Right lobe of liver (tissue), 6 donors: ENCODE data around the gene PTPRD. TPM values are rescaled to one million over a fixed set of nuclear protein-coding genes. Genes with fewer than 3 reads are reported as not detected.

Experiments used
- ATAC-seq, 4 donors: fragments of 200-7000 bp; cut with Tn5 transposase; one replicate each; pipeline ENCODE4 v1.9.1; 2020; ENCODE audit warnings: mild to moderate bottlenecking in 4 of 4, moderate library complexity in 4 of 4
- DNase-seq, 3 donors: peaks; one replicate each; pipeline ENCODE4 v3.0.0-alpha.2; 2020
- H3K27ac ChIP-seq, 3 donors: fragments of 200-600 bp; one replicate each; pipeline ENCODE4 v1.8.0; 2022
- H3K27me3 ChIP-seq, 2 donors: fragments of 200-600 bp; one replicate each; pipeline ENCODE4 v1.8.0; 2022
- H3K36me3 ChIP-seq, 4 donors: fragments of 200-600 bp; sonication (generic) in 1 of 4; one replicate each; pipeline versions ENCODE4 v1.5.1 to v1.8.0; 2017 to 2022; ENCODE audit warnings: control low read depth in 1 of 4
- H3K4me1 ChIP-seq, 4 donors: fragments of 200-600 bp; sonication (generic) in 1 of 4; one replicate each; pipeline versions ENCODE4 v1.5.1 to v1.8.0; 2017 to 2022; ENCODE audit warnings: control low read depth in 1 of 4
- H3K4me3 ChIP-seq, 3 donors: fragments of 200-600 bp; one replicate each; pipeline ENCODE4 v1.8.0; 2022
- H3K9me3 ChIP-seq, 4 donors: fragments of 200-600 bp; sonication (generic) in 1 of 4; one replicate each; pipeline versions ENCODE4 v1.5.1 to v1.8.0; 2017 to 2022; ENCODE audit warnings: control low read depth in 1 of 4
- CTCF ChIP-seq, 4 donors: fragments of 200-600 bp in 3 of 4; fragments of 450-650 bp in 1 of 4; IDR thresholded peaks; one replicate each; pipeline versions ENCODE4 v1.5.1 to v1.8.0; 2016 to 2022; ENCODE audit warnings: antibody characterized with exemption in 4 of 4, mild to moderate bottlenecking in 2 of 4
- POLR2A ChIP-seq: fragments of 450-650 bp; IDR thresholded peaks from one replicate; pipeline ENCODE4 v1.6.1; 2017; ENCODE audit warnings: antibody characterized with exemption, mild to moderate bottlenecking
- WGBS: methylation state at CpG from one replicate; pipeline ENCODE4 v1.1.6; 2018; ENCODE audit warnings: low coverage, low lambda C conversion rate; ENCODE audit not compliant: insufficient coverage; ENCODE audit errors: missing lambda C conversion rate; 5-methylcytosine and 5-hydroxymethylcytosine counted together
- intact Hi-C, 2 donors: fragments of 100-400 bp; cut with DNase I; formaldehyde crosslinking; loops; one replicate each; pipeline versions ENCODE4 v1.11.2 to v1.14.1; 2022
- total RNA-seq, 6 experiments: library from RNA; depleted of rRNA in 2 of 6; stranded (reverse); fragments of >200 nt in 2 of 6; fragmentation: NEBNext Ultra II Directional in 3 of 6; extraction: Animal tissue kit (Norgen Biotek cat#: 25700) in 3 of 6; gene quantifications; one replicate each; pipeline versions ENCODE4 v1.1.0 to v1.2.4, GENCODE V29; 2016 to 2023
- donor health status: DM: no; HTN: yes; CAD: no.
- donor health status: DM: no; HTN: no; CAD: no.
- donor health status: DM: no; HTN: no; CAD: no.
- donor health status: DM: no; HTN: yes; CAD: no.
- donor health status: DM: no; HTN: yes; CAD: no.

Gene PTPRD
- total RNA-seq, 6 experiments from 2014 or later = 5.4 to 29.8 (median 13.9) TPM

DNA sequence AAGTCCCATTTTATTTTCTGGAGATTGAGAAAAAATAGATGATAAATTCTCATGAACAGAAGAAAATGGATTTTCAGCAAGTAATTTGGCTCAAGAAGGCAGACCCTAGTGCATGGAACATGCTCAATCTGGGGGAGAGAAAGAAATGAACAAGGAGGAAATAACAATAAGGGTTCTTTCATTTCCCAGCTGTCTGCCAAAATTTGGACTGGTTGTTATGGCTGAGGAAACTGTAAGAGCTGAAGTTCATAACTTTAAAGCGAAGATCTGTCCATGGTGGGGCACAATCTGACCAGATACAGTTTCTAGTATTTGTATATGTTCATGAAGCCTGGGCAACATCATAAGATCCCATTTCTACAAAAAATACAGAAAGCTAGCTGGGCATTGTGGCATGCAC lies 1426.7 kb downstream of the PTPRD start:
- TF ChIP-seq POLR2A (no peak), CTCF (IDR thresholded peaks at IDR 0.05) (no peak)
- Histone ChIP-seq H3K27me3 (no peaks in the 10 kb centered on the region), H3K9me3 (no peaks in the 10 kb centered on the region), H3K27ac (no peak overlapping the region), H3K36me3 (no peaks in the 10 kb centered on the region), H3K4me1 (no peaks in the 10 kb centered on the region), H3K4me3 (no peak overlapping the region)
- intact Hi-C loops = no loop called here
- ATAC-seq (no peak), DNase-seq (no peak)
- 20% methylated on average over 1 of the region's 1 CpG for WGBS

GRCh38 chr9:9182431-9182830 lies 1430.4 kb downstream of the PTPRD start:
- Histone ChIP-seq H3K9me3 (no peaks in the 10 kb centered on the region), H3K36me3 (no peaks in the 10 kb centered on the region), H3K4me3 (no peak overlapping the region), H3K27ac (no peak overlapping the region), H3K27me3 (no peaks in the 10 kb centered on the region), H3K4me1 (no peaks in the 10 kb centered on the region)
- WGBS = 37% methylated on average over 2 of the region's 2 CpGs
- intact Hi-C loops = no loop called here
- TF ChIP-seq CTCF (IDR thresholded peaks at IDR 0.05) = no peak
- TF ChIP-seq POLR2A = no peak
- DNase-seq (no peak), ATAC-seq (no peak)

DNA sequence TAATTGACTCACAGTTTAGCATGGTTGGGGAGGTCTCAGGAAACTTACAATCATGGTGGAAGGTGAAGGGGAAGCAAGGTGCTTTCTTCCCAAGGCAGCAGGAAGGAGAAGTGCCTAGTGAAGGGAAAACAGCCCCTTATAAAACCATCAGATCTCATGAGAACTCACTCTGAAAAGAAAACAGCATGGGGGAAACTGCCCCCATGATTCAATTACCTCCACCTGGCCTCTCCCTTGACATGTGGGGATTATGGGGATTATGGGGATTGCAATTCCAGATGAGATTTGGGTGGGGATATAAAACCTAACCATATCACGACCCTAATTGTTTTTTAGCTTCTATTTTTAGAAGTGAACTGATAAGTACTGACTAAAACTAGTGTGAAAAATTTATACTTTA lies 1435.7 kb downstream of the PTPRD start:
- no peaks in the 10 kb centered on the region for H3K36me3 ChIP-seq
- intact Hi-C loops = no loop called here
- 11% methylated on average over 1 of the region's 1 CpG for WGBS
- ATAC-seq (no peak), DNase-seq (no peak)
- no peaks in the 10 kb centered on the region for H3K4me1 ChIP-seq
- TF ChIP-seq CTCF (IDR thresholded peaks at IDR 0.05) (no peak), POLR2A (no peak)
- H3K9me3 ChIP-seq = no peaks in the 10 kb centered on the region
- H3K4me3 ChIP-seq = no peak overlapping the region
- no peak overlapping the region for H3K27ac ChIP-seq
- H3K27me3 ChIP-seq = no peaks in the 10 kb centered on the region

DNA sequence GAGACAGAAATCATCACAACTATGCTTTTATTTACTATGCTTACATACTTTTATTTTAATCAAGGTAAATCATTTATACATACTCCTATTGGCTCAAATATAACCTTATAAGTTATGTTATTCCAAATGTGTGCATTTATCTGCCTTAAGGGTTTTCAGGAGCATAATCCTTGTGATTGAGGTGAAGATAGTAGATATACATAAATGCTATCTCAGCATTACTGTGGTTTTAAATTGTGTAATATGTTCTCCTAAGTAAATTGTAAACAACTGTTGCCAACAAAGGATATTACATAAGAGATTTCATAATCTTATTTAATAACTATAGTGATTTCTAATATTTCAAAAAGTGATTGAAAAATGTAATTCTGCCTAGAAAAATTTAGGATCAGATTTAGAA lies 1438.4 kb downstream of the PTPRD start:
- DNase-seq (no peak), ATAC-seq (no peak)
- Histone ChIP-seq H3K4me3 (no peak overlapping the region), H3K4me1 (no peaks in the 10 kb centered on the region), H3K27ac (no peak overlapping the region), H3K27me3 (no peaks in the 10 kb centered on the region), H3K9me3 (no peaks in the 10 kb centered on the region), H3K36me3 (no peaks in the 10 kb centered on the region)
- TF ChIP-seq CTCF (IDR thresholded peaks at IDR 0.05) (no peak), POLR2A (no peak)
- intact Hi-C loops = no loop called here

GRCh38 chr9:9173264-9173663 lies 1439.5 kb downstream of the PTPRD start:
- Histone ChIP-seq H3K27me3 (no peaks in the 10 kb centered on the region), H3K9me3 (no peaks in the 10 kb centered on the region), H3K27ac (no peak overlapping the region), H3K36me3 (no peaks in the 10 kb centered on the region), H3K4me1 (no peaks in the 10 kb centered on the region), H3K4me3 (no peak overlapping the region)
- 60% methylated on average over 1 of the region's 1 CpG for WGBS
- intact Hi-C loops = no loop called here
- ATAC-seq = no peak
- TF ChIP-seq CTCF (IDR thresholded peaks at IDR 0.05) = no peak
- no peak for TF ChIP-seq POLR2A
- DNase-seq = no peak
